Measurements from ENCODE around the gene ZIK1.

Gene ZIK1

GRCh38 chr19:57611113-57611512 lies 27.2 kb downstream of the ZIK1 start:
- DNase-seq (ENCODE audit: low read depth): no peak

GRCh38 chr19:57613941-57614743 lies 30.2 kb downstream of the ZIK1 start, which contains the start of gene ZNF134:
ZNF134 (plus strand) TSS chr19:57614242; CDS start chr19:57619469, 5,227 bp downstream.
- peak; percentile 92 for DNase-seq (ENCODE audit: low read depth)

GRCh38 chr19:57615346-57615745 lies 31.4 kb downstream of the ZIK1 start:
- no peak for DNase-seq (ENCODE audit: low read depth)

GRCh38 chr19:57620673-57621348 lies 36.9 kb downstream of the ZIK1 start:
- no peak for DNase-seq (ENCODE audit: low read depth)

- no peak for DNase-seq (ENCODE audit: low read depth)
Observed at GRCh38 chr19:57623091-57623490, 39.1 kb downstream of the ZIK1 start.

- peak; percentile 84 for DNase-seq (ENCODE audit: low read depth)
Observed at GRCh38 chr19:57632987-57633831, 49.3 kb downstream of the ZIK1 start, which contains the start of gene ZNF211. ZNF211 (plus strand) TSS chr19:57633168; CDS start chr19:57633347, 179 bp downstream.

GRCh38 chr19:57633832-57634131 lies 49.8 kb downstream of the ZIK1 start:
- no peak for DNase-seq (ENCODE audit: low read depth)

GRCh38 chr19:57637379-57637778 lies 53.4 kb downstream of the ZIK1 start:
- DNase-seq (ENCODE audit: low read depth): no peak

- DNase-seq (ENCODE audit: low read depth): no peak
Observed at GRCh38 chr19:57641715-57642234, 57.8 kb downstream of the ZIK1 start.

GRCh38 chr19:57642396-57643046 lies 58.6 kb downstream of the ZIK1 start:
- DNase-seq (ENCODE audit: low read depth): no peak
